Keratinocyte (primary cell): ENCODE measurements around the gene SMPD1. TPM values are rescaled to one million over a fixed set of nuclear protein-coding genes. Genes with fewer than 3 reads are reported as not detected.

Experiments used
- DNase-seq: peaks from one replicate; pipeline ENCODE4 v3.0.0-alpha.2; 2011; ENCODE audit warnings: low read depth, missing footprints, low spot score
- FAIRE-seq: peaks from 2 replicates; lab custom pipeline; 2011; peaks lifted over from hg19 to GRCh38; lab: Jason Lieb, UNC
- H2AFZ ChIP-seq: 2 replicates; pipeline ENCODE4 v1.6.0; 2012; ENCODE audit warnings: low read length, control low read depth, inconsistent platforms; ENCODE audit not compliant: control insufficient read depth
- H3K27ac ChIP-seq: 2 replicates; pipeline ENCODE4 v1.5.1; 2011; ENCODE audit warnings: low read length; ENCODE audit not compliant: control insufficient read depth, insufficient read depth
- H3K27me3 ChIP-seq: 3 replicates; pipeline ENCODE4 v1.6.0; 2011; ENCODE audit warnings: low read length; ENCODE audit not compliant: control insufficient read depth, insufficient read depth; ENCODE audit errors: extremely low read depth
- H3K36me3 ChIP-seq, 2 experiments: 2 replicates in 1 of 2; 3 replicates in 1 of 2; pipeline ENCODE4 v1.5.1; 2011; ENCODE audit warnings: low read length in 2 of 2, mild to moderate bottlenecking in 1 of 2; ENCODE audit not compliant: control insufficient read depth in 2 of 2, insufficient read depth in 2 of 2; ENCODE audit errors: extremely low read depth in 1 of 2
- H3K4me1 ChIP-seq: 3 replicates; pipeline ENCODE4 v1.5.1; 2011; ENCODE audit warnings: low read length; ENCODE audit not compliant: control insufficient read depth, insufficient read depth; ENCODE audit errors: extremely low read depth
- H3K4me2 ChIP-seq: 3 replicates; pipeline ENCODE4 v1.6.0; 2011; ENCODE audit warnings: low read depth, low read length; ENCODE audit not compliant: control insufficient read depth, insufficient read depth; ENCODE audit errors: extremely low read depth
- H3K4me3 ChIP-seq, 3 experiments: fragments of 200-600 bp in 1 of 3; sonication (generic) in 1 of 3; 2 replicates in 2 of 3; 3 replicates in 1 of 3; pipeline ENCODE4 v1.5.1; 2011 to 2016; ENCODE audit warnings: low read length in 3 of 3, mild to moderate bottlenecking in 3 of 3, control low read depth in 2 of 3, inconsistent platforms in 1 of 3, low read depth in 1 of 3, mixed read lengths in 1 of 3, mixed run types in 1 of 3, moderate library complexity in 1 of 3; ENCODE audit not compliant: control insufficient read depth in 2 of 3, insufficient read depth in 2 of 3; ENCODE audit errors: extremely low read depth in 1 of 3
- H3K79me2 ChIP-seq: 2 replicates; pipeline ENCODE4 v1.6.0; 2012; ENCODE audit warnings: low read length; ENCODE audit not compliant: control insufficient read depth, insufficient read depth
- H3K9ac ChIP-seq: 3 replicates; pipeline ENCODE4 v1.6.0; 2011; ENCODE audit warnings: low read length; ENCODE audit not compliant: control insufficient read depth, insufficient read depth; ENCODE audit errors: extremely low read depth
- H3K9me1 ChIP-seq: 3 replicates; pipeline ENCODE4 v1.6.0; 2011; ENCODE audit warnings: low read length; ENCODE audit not compliant: control insufficient read depth, insufficient read depth; ENCODE audit errors: extremely low read depth
- H3K9me3 ChIP-seq: 2 replicates; pipeline ENCODE4 v1.5.1; 2012; ENCODE audit warnings: low read depth, low read length; ENCODE audit not compliant: control insufficient read depth
- H4K20me1 ChIP-seq: 3 replicates; pipeline ENCODE4 v1.6.0; 2011; ENCODE audit warnings: low read length; ENCODE audit not compliant: control insufficient read depth, insufficient read depth; ENCODE audit errors: extremely low read depth
- EZH2 ChIP-seq: IDR thresholded peaks from one replicate; pipeline ENCODE4 v1.6.1; 2012; ENCODE audit warnings: inconsistent platforms, mild to moderate bottlenecking, low read length, moderate library complexity
- dilution Hi-C: fragments of 300-500 bp; cut with MboI; formaldehyde crosslinking; loops from one replicate; pipeline ENCODE4 v1.7.0; 2020; ENCODE audit warnings: low sequenced_read_pairs; ENCODE audit not compliant: extremely low pct_ligation_motif_present
- polyA plus RNA-seq, 5 experiments: library from polyadenylated mRNA; depleted of rRNA in 3 of 5; stranded (reverse) in 3 of 5; stranded (forward) in 1 of 5; unstranded in 1 of 5; fragments of >200 nt; gene quantifications; 1 replicate in 1 of 5; 2 replicates in 3 of 5; 3 replicates in 1 of 5; pipeline versions ENCODE4 v1.2.1 to v1.2.3, GENCODE V29; 2011 to 2012; ENCODE audit warnings: missing spikeins in 2 of 5, low read depth in 1 of 5, low replicate concordance in 1 of 5
- TF ChIP-seq, protein P1 (sequence below), 3 experiments: IDR thresholded peaks in 1 of 3; conservative IDR thresholded peaks in 1 of 3; optimal IDR thresholded peaks in 1 of 3; 2 replicates in 2 of 3; 3 replicates in 1 of 3; pipeline versions ENCODE3 to v1.5.1; 2011; ENCODE audit warnings: low read length in 3 of 3, mild to moderate bottlenecking in 3 of 3, moderate library complexity in 2 of 3, control low read depth in 1 of 3, inconsistent platforms in 1 of 3; ENCODE audit not compliant: insufficient read depth in 2 of 3; ENCODE audit errors: extremely low read depth in 1 of 3

Gene SMPD1
- polyA plus RNA-seq, 1 donor (not counting 4 experiments of a cell fraction or from before 2014, with no cell fraction given), result 8.0 TPM

DNA sequence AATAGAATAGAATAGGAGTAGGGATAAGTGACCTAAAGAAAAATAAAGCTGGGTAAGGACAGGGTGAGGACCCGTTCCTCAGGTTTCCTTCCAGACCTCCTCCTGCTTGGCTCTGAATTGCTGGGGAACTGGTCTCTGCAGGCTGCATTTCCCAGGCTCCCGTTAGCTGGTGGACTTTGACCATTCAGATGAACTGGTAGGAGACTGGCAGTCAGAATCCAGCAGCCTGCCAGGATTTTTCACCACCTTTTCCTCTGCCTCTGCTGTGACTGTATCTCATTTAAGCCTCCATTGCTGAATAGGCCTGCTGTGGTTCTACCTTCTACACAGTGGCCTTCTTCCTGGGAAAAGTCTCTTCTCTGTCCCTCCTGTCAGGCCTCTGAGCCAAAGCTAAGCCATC lies 24.6 kb upstream of the SMPD1 start:
- Histone ChIP-seq H3K9ac (no peak overlapping the region), H3K4me1 (peaks cover 5% of the 10 kb centered on the region), H3K36me3 (no peaks in the 10 kb centered on the region), H3K4me3 (no peak overlapping the region), H4K20me1 (no peaks in the 10 kb centered on the region), H3K9me1 (no peaks in the 10 kb centered on the region), H3K79me2 (no peaks in the 10 kb centered on the region), H3K4me2 (no peak overlapping the region), H3K27ac (no peak overlapping the region), H2AFZ (no peak overlapping the region), H3K27me3 (no peaks in the 10 kb centered on the region), H3K9me3 (no peaks in the 10 kb centered on the region)
- no peak for FAIRE-seq
- TF ChIP-seq EZH2, result no peak
- TF ChIP-seq, protein P1, sequence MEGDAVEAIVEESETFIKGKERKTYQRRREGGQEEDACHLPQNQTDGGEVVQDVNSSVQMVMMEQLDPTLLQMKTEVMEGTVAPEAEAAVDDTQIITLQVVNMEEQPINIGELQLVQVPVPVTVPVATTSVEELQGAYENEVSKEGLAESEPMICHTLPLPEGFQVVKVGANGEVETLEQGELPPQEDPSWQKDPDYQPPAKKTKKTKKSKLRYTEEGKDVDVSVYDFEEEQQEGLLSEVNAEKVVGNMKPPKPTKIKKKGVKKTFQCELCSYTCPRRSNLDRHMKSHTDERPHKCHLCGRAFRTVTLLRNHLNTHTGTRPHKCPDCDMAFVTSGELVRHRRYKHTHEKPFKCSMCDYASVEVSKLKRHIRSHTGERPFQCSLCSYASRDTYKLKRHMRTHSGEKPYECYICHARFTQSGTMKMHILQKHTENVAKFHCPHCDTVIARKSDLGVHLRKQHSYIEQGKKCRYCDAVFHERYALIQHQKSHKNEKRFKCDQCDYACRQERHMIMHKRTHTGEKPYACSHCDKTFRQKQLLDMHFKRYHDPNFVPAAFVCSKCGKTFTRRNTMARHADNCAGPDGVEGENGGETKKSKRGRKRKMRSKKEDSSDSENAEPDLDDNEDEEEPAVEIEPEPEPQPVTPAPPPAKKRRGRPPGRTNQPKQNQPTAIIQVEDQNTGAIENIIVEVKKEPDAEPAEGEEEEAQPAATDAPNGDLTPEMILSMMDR (optimal IDR thresholded peaks at IDR 0.05 in 1 of 3, IDR thresholded peaks at IDR 0.05 in 1 of 3, conservative IDR thresholded peaks at IDR 0.05 in 1 of 3; ENCODE audit: extremely low read depth in 1 of 3, insufficient read depth in 2 of 3, low read length in 3 of 3), result no peak
- DNase-seq, result no peak
- dilution Hi-C loops, result no loop called here

DNA sequence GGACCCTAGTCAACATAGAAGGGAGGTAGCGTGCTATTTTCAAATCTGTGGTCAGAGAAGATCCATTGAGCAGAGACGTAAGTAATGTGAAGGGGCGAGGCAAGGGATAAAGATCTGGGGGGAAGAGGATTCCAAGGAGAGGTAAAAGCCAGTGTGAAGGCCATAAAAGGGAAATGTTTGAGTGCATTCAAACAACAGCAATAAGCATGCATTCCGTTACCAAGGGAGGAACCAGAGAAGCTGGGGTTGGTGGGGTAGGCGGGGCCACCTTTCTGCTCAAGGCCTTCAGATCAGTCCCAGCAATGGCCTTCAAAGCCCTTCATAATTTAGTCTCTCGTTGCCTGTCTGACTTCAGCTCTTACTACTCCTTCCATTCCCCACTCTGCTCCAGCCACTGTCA lies 18.4 kb upstream of the SMPD1 start:
- FAIRE-seq (no peak), DNase-seq (no peak)
- Histone ChIP-seq H3K4me3 (no peak overlapping the region), H3K27ac (no peak overlapping the region), H4K20me1 (no peaks in the 10 kb centered on the region), H3K9me3 (no peaks in the 10 kb centered on the region), H2AFZ (no peak overlapping the region), H3K9ac (no peak overlapping the region), H3K79me2 (no peaks in the 10 kb centered on the region), H3K4me1 (no peaks in the 10 kb centered on the region), H3K36me3 (no peaks in the 10 kb centered on the region), H3K27me3 (no peaks in the 10 kb centered on the region), H3K9me1 (no peaks in the 10 kb centered on the region), H3K4me2 (no peak overlapping the region)
- dilution Hi-C loops, result no loop called here
- no peak for TF ChIP-seq EZH2
- TF ChIP-seq, protein P1 (optimal IDR thresholded peaks at IDR 0.05 in 1 of 3, IDR thresholded peaks at IDR 0.05 in 1 of 3, conservative IDR thresholded peaks at IDR 0.05 in 1 of 3; ENCODE audit: extremely low read depth in 1 of 3, insufficient read depth in 2 of 3, low read length in 3 of 3), result no peak
